Tibial nerve (tissue), 4 donors: ENCODE data around the gene ADCY6.

Experiments used
- EP300 ChIP-seq, 2 donors: sonication (generic); formaldehyde crosslinking; IDR thresholded peaks; one replicate each; pipeline ENCODE4 v1.6.1; 2017; ENCODE audit warnings: antibody characterized with exemption in 2 of 2, mild to moderate bottlenecking in 1 of 2
- POLR2A ChIP-seq, 2 donors: fragments of 450-650 bp; IDR thresholded peaks; one replicate each; pipeline ENCODE4 v1.6.1; 2017; ENCODE audit warnings: antibody characterized with exemption in 2 of 2, mild to moderate bottlenecking in 2 of 2, moderate library complexity in 2 of 2
- TF ChIP-seq, protein P1 (sequence below), 5 experiments: fragments of 200-600 bp in 3 of 5; fragments of 450-650 bp in 2 of 5; sonication (generic) in 3 of 5; IDR thresholded peaks; one replicate each; pipeline ENCODE4 v1.5.1; 2016 to 2019; ENCODE audit warnings: antibody characterized with exemption in 5 of 5, mild to moderate bottlenecking in 3 of 5, moderate library complexity in 2 of 5

DNA sequence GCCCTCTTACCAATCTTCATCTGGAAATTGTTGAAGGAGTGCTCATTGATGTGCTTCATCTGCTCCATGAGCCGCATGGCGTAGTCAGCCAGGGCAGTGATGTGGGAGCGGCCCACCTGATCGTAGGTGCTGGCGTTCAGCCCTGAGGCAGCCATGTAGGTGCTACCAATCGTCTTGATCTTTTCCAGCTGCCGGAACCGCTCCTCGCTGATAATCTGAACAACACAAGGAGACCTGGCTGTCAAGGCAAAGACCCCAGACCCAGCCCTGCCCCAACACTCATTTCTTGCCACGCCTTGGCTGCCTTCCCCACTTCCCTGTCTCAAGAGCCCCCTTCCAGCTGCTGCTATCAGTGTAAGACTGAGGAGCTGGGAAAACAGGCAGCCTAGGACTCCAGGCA is 18.1 kb downstream of the ADCY6 start:
- TF ChIP-seq, protein P1, sequence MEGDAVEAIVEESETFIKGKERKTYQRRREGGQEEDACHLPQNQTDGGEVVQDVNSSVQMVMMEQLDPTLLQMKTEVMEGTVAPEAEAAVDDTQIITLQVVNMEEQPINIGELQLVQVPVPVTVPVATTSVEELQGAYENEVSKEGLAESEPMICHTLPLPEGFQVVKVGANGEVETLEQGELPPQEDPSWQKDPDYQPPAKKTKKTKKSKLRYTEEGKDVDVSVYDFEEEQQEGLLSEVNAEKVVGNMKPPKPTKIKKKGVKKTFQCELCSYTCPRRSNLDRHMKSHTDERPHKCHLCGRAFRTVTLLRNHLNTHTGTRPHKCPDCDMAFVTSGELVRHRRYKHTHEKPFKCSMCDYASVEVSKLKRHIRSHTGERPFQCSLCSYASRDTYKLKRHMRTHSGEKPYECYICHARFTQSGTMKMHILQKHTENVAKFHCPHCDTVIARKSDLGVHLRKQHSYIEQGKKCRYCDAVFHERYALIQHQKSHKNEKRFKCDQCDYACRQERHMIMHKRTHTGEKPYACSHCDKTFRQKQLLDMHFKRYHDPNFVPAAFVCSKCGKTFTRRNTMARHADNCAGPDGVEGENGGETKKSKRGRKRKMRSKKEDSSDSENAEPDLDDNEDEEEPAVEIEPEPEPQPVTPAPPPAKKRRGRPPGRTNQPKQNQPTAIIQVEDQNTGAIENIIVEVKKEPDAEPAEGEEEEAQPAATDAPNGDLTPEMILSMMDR (IDR thresholded peaks at IDR 0.05), result no peak
- TF ChIP-seq POLR2A (IDR thresholded peaks at IDR 0.05) (no peak), EP300 (IDR thresholded peaks at IDR 0.05) (no peak)
